ENCODE measurements around the gene PSEN1.

PSEN1 gene

DNA sequence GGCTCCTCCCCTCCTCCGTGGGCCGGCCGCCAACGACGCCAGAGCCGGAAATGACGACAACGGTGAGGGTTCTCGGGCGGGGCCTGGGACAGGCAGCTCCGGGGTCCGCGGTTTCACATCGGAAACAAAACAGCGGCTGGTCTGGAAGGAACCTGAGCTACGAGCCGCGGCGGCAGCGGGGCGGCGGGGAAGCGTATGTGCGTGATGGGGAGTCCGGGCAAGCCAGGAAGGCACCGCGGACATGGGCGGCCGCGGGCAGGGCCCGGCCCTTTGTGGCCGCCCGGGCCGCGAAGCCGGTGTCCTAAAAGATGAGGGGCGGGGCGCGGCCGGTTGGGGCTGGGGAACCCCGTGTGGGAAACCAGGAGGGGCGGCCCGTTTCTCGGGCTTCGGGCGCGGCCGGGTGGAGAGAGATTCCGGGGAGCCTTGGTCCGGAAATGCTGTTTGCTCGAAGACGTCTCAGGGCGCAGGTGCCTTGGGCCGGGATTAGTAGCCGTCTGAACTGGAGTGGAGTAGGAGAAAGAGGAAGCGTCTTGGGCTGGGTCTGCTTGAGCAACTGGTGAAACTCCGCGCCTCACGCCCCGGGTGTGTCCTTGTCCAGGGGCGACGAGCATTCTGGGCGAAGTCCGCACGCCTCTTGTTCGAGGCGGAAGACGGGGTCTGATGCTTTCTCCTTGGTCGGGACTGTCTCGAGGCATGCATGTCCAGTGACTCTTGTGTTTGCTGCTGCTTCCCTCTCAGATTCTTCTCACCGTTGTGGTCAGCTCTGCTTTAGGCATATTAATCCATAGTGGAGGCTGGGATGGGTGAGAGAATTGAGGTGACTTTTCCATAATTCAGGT lies at the start of gene PSEN1:
Gene PSEN1, plus strand, starts transcription at position 121 of the 839 bp plus-strand sequence. CDS start 11,513 bp downstream, outside the sequence.
- DNase-seq, result peak; percentile 99

DNA sequence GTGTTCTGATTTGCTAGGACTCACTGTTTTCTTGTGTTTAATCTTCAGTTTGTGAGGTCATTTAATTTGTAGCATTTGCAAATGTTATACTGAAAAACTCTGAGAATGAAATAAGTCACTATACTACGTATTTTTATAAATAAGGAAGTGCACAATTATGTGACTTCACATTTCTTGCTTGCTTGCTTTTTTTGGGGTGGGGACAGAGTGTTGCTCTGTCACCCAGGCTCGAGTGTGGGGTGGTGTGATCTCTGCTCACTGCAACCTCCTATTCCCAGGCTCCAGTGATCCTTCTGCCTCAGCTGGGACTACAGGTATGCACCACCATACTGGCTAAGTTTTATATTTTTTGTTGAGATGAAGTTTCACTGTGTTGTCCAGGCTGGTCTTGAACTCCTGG lies 45.3 kb upstream of the PSEN1 start:
- no peak for DNase-seq

DNA sequence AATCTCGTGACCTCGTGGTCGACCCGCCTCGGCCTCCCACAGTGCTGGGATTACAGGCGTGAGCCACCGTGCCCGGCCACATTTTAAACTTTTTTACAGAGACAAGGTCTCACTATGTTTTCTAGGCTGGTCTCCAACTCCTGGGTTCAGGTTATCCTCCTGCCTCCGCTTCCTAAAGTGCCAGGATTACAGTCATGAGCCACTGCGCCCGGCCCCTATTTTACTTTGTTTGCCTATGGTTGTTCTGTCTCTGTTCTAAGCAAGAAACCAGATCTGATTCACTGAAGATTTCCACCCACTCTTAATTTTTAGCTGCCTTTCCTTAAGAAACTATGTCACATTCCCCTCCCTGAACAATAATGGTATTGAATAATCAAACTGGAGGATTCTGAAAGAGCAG lies 38.9 kb upstream of the PSEN1 start:
- no peak for DNase-seq

DNA sequence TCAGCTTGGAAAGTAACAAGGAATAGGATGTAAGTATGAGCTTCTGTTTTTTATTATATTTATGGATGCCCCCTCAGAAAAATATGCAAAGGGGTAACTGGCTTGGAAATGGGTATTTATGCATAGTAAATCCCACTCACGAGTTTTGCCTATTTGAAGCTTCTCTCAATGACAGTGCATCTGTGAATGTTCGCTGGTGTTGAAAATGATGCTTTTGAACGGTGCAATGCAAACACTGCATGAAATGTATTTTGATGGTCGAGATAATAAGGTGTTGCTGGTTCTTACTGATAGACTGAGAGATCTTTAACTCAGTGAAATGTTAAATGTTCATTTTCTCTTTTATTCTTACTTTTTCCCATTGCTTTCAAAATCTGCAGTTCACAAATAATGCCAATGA lies 36.0 kb upstream of the PSEN1 start:
- DNase-seq, result no peak

GRCh38 chr14:73102806-73103497 lies 33.4 kb upstream of the PSEN1 start:
- DNase-seq, result no peak

- DNase-seq, result no peak
Measured at GRCh38 chr14:73105050-73105449, 31.3 kb upstream of the PSEN1 start.

GRCh38 chr14:73105727-73106126 lies 30.6 kb upstream of the PSEN1 start:
- DNase-seq, result no peak

- no peak for DNase-seq
Measured at GRCh38 chr14:73116079-73116665, 20.1 kb upstream of the PSEN1 start.

GRCh38 chr14:73124180-73124894 lies 12.0 kb upstream of the PSEN1 start:
- DNase-seq, result no peak

DNA sequence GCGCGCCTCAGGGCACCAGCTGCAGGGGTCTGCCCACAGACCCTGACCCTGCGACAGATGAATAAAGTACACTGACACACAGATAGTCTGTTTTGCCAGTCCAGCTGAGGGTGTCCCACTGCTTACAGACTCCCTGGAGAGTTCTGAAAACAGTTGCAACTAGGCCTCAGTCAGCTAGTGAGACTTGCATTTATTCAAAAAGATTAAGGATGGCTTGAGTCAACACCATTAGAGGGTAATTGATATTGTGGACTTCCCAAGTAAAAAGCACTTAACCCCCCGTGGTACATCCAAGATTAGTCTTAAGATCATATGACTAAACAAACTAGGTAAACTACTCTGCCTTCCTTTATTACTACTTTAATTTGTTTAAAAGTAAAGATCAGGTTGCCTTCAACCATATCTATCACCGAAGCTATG lies 11.1 kb upstream of the PSEN1 start:
- no peak for DNase-seq

DNA sequence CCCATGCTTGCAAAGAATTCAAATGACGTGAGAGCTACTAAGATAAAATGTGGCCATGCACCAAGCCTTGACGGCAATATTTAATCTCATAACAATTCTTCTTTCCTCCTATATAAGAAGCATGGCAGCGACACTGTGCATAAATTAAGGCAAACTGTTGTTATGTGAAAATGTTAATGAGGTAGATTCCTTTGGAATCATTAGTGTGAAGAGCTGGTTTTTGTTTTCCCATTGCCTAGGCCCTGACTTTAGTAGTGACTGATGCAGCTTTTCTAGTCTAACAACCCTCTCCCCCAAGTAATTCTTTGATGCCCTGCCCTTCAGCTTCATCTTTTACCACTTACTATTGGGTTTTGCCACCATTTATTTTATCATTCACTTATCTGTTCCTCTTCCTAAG lies 10.6 kb upstream of the PSEN1 start:
- no peak for DNase-seq

GRCh38 chr14:73133795-73134194 lies 2.5 kb upstream of the PSEN1 start:
- no peak for DNase-seq

- DNase-seq, result no peak
Measured at GRCh38 chr14:73136085-73136386, 271 bp upstream of the PSEN1 start.

GRCh38 chr14:73140811-73141323 lies 4.6 kb downstream of the PSEN1 start:
- DNase-seq, result no peak

- peak; percentile 12 for DNase-seq
Measured at GRCh38 chr14:73142216-73142615, 5.9 kb downstream of the PSEN1 start.

GRCh38 chr14:73143003-73143402 lies 6.7 kb downstream of the PSEN1 start:
- no peak for DNase-seq

- no peak for DNase-seq
Measured at GRCh38 chr14:73143617-73144016, 7.3 kb downstream of the PSEN1 start.

DNA sequence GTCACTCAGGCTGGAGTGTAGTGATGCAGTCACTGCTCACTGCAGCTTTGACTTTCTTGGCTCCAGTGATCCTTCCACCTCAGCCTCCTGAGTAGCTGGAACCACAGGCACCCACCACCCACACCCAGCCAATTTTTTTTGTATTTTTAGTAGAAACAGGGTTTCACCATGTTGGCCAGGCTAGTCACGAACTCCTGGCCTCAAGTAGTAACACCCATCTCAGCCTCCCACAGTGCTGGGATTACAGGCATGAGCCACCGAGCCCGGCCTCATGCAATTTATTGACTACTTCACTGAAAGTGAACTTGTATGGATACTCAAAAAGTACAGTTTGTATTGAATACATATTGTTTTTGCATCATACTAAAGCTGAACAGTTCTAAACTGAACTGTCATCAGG lies 9.1 kb downstream of the PSEN1 start:
- no peak for DNase-seq

DNA sequence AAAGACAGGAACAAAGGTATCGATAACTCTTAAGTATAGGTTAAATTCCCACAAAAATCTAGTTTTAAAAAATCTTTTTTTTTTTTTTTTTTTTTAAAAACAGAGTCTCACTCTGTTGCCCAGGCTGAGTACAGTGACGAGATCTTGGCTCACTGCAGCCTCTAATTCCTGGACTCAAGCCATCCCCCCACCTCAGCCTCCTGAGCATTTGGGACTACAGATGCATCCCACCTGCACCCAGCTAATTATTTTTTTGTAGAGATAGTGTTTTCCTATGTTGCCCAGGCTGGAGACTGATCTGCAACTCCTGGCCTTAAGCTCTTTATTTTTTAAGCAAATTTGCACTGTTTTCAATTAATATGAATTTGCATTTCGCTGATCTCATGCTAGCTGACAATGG lies 9.8 kb downstream of the PSEN1 start:
- no peak for DNase-seq

- DNase-seq, result no peak
Measured at GRCh38 chr14:73149753-73150152, 13.4 kb downstream of the PSEN1 start.

- DNase-seq, result no peak
Measured at GRCh38 chr14:73153272-73153671, 17.0 kb downstream of the PSEN1 start.

DNA sequence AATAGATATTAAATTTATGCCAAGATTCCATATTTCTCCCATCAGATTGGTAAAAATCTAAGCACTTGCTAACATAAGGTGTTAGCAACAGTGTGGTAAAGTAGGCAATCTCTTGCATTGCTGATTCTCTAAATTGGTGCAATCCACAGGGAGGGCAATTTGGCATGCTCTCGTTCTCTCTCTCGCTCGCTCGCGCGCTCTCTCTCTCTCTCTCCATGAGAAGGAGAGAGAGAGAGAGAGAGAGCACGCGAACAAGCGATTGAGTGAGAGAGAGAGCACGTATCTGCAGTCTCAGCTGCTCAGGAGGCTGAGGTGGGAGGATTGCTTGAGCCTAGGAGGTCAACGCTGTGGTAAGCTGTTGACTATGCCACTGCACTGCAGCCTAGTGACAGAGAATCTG lies 25.9 kb downstream of the PSEN1 start:
- DNase-seq, result no peak

GRCh38 chr14:73166399-73166798 lies 30.1 kb downstream of the PSEN1 start:
- no peak for DNase-seq
